Tibial nerve (tissue), 3 donors: ENCODE data around the gene CNPY1.

ENCODE experiments used
- EP300 ChIP-seq, 2 donors: sonication (generic); formaldehyde crosslinking; IDR thresholded peaks; one replicate each; pipeline ENCODE4 v1.6.1; 2017; ENCODE audit warnings: antibody characterized with exemption in 2 of 2, mild to moderate bottlenecking in 1 of 2
- POLR2A ChIP-seq, 2 donors: fragments of 450-650 bp; IDR thresholded peaks; one replicate each; pipeline ENCODE4 v1.6.1; 2017; ENCODE audit warnings: antibody characterized with exemption in 2 of 2, mild to moderate bottlenecking in 2 of 2, moderate library complexity in 2 of 2

GRCh38 chr7:155521007-155521742 is 25.2 kb downstream of the CNPY1 start:
- TF ChIP-seq POLR2A (IDR thresholded peaks at IDR 0.05) (no peak), EP300 (IDR thresholded peaks at IDR 0.05) (no peak)
